H1 (cell line): ENCODE data around the gene GLS2. TPM values are rescaled to one million over a fixed set of nuclear protein-coding genes. Genes with fewer than 3 reads are reported as not detected.

Source experiments
- CTCF ChIA-PET: fragments of 300-600 bp; sonication (Branson Sonifier 250); formaldehyde crosslinking; loops from one replicate; lab custom pipeline; 2021; ENCODE audit not compliant: partially characterized antibody; lab: Charles Lee
- POLR2A ChIA-PET: fragments of 300-600 bp; sonication (Branson Sonifier 250); formaldehyde crosslinking; loops from one replicate; lab custom pipeline; 2021; ENCODE audit warnings: inconsistent platforms; ENCODE audit not compliant: partially characterized antibody; lab: Charles Lee
- DNase-seq, 2 experiments: peaks; one replicate each; pipeline versions ENCODE4 v3.0.0 to v3.0.0-alpha.2; 2010 to 2022; ENCODE audit warnings: low spot score in 2 of 2, low read depth in 1 of 2, mixed read lengths in 1 of 2
- FAIRE-seq: peaks from 2 replicates; lab custom pipeline; 2011; peaks lifted over from hg19 to GRCh38; lab: Jason Lieb, UNC
- H2AFZ ChIP-seq: 2 replicates; pipeline ENCODE4 v1.8.1; 2012; ENCODE audit warnings: low read length, inconsistent platforms
- H2AK5ac ChIP-seq: 2 replicates; pipeline ENCODE4 v1.6.1; 2013; ENCODE audit warnings: low read depth, low read length
- H2BK120ac ChIP-seq: replicated peaks from 2 replicates; pipeline ENCODE3; 2013; ENCODE audit warnings: low read depth, low read length, inconsistent platforms
- H2BK12ac ChIP-seq: 2 replicates; pipeline ENCODE4 v1.6.1; 2013; ENCODE audit warnings: low read depth, low read length
- H2BK15ac ChIP-seq: 2 replicates; pipeline ENCODE4 v1.6.1; 2013; ENCODE audit warnings: low read length
- H2BK20ac ChIP-seq: 2 replicates; pipeline ENCODE4 v1.6.1; 2013; ENCODE audit warnings: low read length
- H2BK5ac ChIP-seq: 2 replicates; pipeline ENCODE4 v1.6.1; 2013; ENCODE audit warnings: low read depth, low read length
- H3K14ac ChIP-seq: 2 replicates; pipeline ENCODE4 v1.6.1; 2013; ENCODE audit warnings: inconsistent platforms; ENCODE audit not compliant: insufficient read length
- H3K18ac ChIP-seq: 2 replicates; pipeline ENCODE4 v1.6.1; 2013; ENCODE audit warnings: low read length; ENCODE audit errors: extremely low read depth
- H3K23ac ChIP-seq: 2 replicates; pipeline ENCODE4 v1.6.1; 2013; ENCODE audit warnings: inconsistent platforms; ENCODE audit not compliant: insufficient read length
- H3K23me2 ChIP-seq: 2 replicates; pipeline ENCODE4 v1.6.1; 2013; ENCODE audit warnings: low read depth, low read length
- H3K27ac ChIP-seq: 2 replicates; pipeline ENCODE4 v1.6.1; 2011; ENCODE audit warnings: low read depth, low read length, inconsistent platforms
- H3K27me3 ChIP-seq, 4 experiments: replicated peaks in 1 of 4; 1 replicate in 1 of 4; 2 replicates in 3 of 4; pipeline versions ENCODE4 v1.6.1 to v1.8.1; 2011 to 2013; ENCODE audit warnings: low read length in 3 of 4, mild to moderate bottlenecking in 3 of 4, inconsistent platforms in 2 of 4, mixed read lengths in 2 of 4, moderate library complexity in 1 of 4; ENCODE audit not compliant: control insufficient read depth in 3 of 4, insufficient read depth in 3 of 4; ENCODE audit errors: extremely low read depth in 1 of 4
- H3K36me3 ChIP-seq, 4 experiments: 2 replicates each; pipeline versions ENCODE4 v1.6.1 to v1.8.1; 2011 to 2013; ENCODE audit warnings: mild to moderate bottlenecking in 4 of 4, low read length in 3 of 4, moderate library complexity in 2 of 4, control low read depth in 1 of 4, inconsistent platforms in 1 of 4; ENCODE audit not compliant: insufficient read depth in 4 of 4, control insufficient read depth in 2 of 4
- H3K4ac ChIP-seq: replicated peaks from 2 replicates; pipeline ENCODE3; 2013; ENCODE audit warnings: low read length, low read depth, mixed read lengths, inconsistent platforms; ENCODE audit not compliant: insufficient read length
- H3K4me1 ChIP-seq, 4 experiments: replicated peaks in 1 of 4; 1 replicate in 1 of 4; 2 replicates in 3 of 4; pipeline versions ENCODE4 v1.6.1 to v1.8.1; 2011 to 2013; ENCODE audit warnings: low read length in 3 of 4, inconsistent platforms in 2 of 4, mixed read lengths in 1 of 4; ENCODE audit not compliant: insufficient read depth in 4 of 4, control insufficient read depth in 3 of 4
- H3K4me2 ChIP-seq, 2 experiments: 2 replicates each; pipeline versions ENCODE4 v1.6.1 to v1.8.1; 2011 to 2013; ENCODE audit warnings: low read depth in 2 of 2, low read length in 2 of 2, control low read depth in 1 of 2, inconsistent platforms in 1 of 2, mild to moderate bottlenecking in 1 of 2; ENCODE audit not compliant: insufficient read depth in 1 of 2
- H3K4me3 ChIP-seq, 4 experiments: fragments of 200-600, 300-600 bp in 1 of 4; sonication (generic), shearing (Covaris generic), sonication (Bioruptor Twin) in 1 of 4; 2 replicates each; pipeline versions ENCODE4 v1.5.1 to v1.8.1; 2011 to 2016; ENCODE audit warnings: low read length in 4 of 4, low read depth in 3 of 4, control low read depth in 2 of 4, inconsistent platforms in 2 of 4, mild to moderate bottlenecking in 2 of 4, mixed read lengths in 1 of 4, moderate library complexity in 1 of 4; ENCODE audit not compliant: insufficient read depth in 2 of 4; ENCODE audit errors: extremely low read depth in 1 of 4
- H3K56ac ChIP-seq: replicated peaks from 2 replicates; pipeline ENCODE3; 2013; ENCODE audit warnings: low read depth, mild to moderate bottlenecking, mixed read lengths, low read length, inconsistent platforms; ENCODE audit not compliant: insufficient read length
- H3K79me1 ChIP-seq: 2 replicates; pipeline ENCODE4 v1.6.1; 2013; ENCODE audit warnings: low read depth, low read length, control low read depth
- H3K79me2 ChIP-seq, 2 experiments: 2 replicates each; pipeline versions ENCODE4 v1.6.1 to v1.8.1; 2012 to 2013; ENCODE audit warnings: low read length in 2 of 2, mild to moderate bottlenecking in 2 of 2, inconsistent platforms in 1 of 2; ENCODE audit not compliant: insufficient read depth in 2 of 2, control insufficient read depth in 1 of 2
- H3K9ac ChIP-seq, 4 experiments: replicated peaks in 1 of 4; 1 replicate in 1 of 4; 2 replicates in 3 of 4; pipeline versions ENCODE4 v1.6.1 to v1.8.1; 2011 to 2013; ENCODE audit warnings: low read depth in 3 of 4, low read length in 3 of 4, control low read depth in 2 of 4, mild to moderate bottlenecking in 2 of 4, moderate library complexity in 2 of 4, inconsistent platforms in 1 of 4; ENCODE audit errors: extremely low read depth in 1 of 4
- H3K9me3 ChIP-seq, 2 experiments: 2 replicates each; pipeline versions ENCODE4 v1.6.1 to v1.8.1; 2012 to 2013; ENCODE audit warnings: mild to moderate bottlenecking in 2 of 2, moderate library complexity in 2 of 2, control low read depth in 1 of 2, inconsistent platforms in 1 of 2, low read depth in 1 of 2, low read length in 1 of 2, mixed read lengths in 1 of 2; ENCODE audit not compliant: insufficient read depth in 2 of 2
- H4K20me1 ChIP-seq, 2 experiments: replicated peaks in 1 of 2; 2 replicates each; pipeline versions ENCODE3 to v1.8.1; 2011 to 2013; ENCODE audit warnings: inconsistent platforms in 2 of 2, low read length in 2 of 2, mild to moderate bottlenecking in 1 of 2; ENCODE audit not compliant: insufficient read depth in 2 of 2, control insufficient read depth in 1 of 2
- H4K5ac ChIP-seq: 2 replicates; pipeline ENCODE4 v1.6.1; 2013; ENCODE audit warnings: low read length, low read depth, mixed read lengths, inconsistent platforms; ENCODE audit not compliant: insufficient read length
- H4K8ac ChIP-seq: 2 replicates; pipeline ENCODE4 v1.8.0; 2013; ENCODE audit warnings: mild to moderate bottlenecking, moderate library complexity, low read length, inconsistent platforms; ENCODE audit not compliant: insufficient read depth; ENCODE audit errors: extremely low read depth
- H4K91ac ChIP-seq: replicated peaks from 2 replicates; pipeline ENCODE3; 2013; ENCODE audit warnings: low read length, mixed read lengths, inconsistent platforms; ENCODE audit not compliant: insufficient read length
- CREB1 ChIP-seq: IDR thresholded peaks from 2 replicates; pipeline ENCODE4 v1.6.1; 2012; ENCODE audit warnings: inconsistent platforms
- GABPA ChIP-seq: IDR thresholded peaks from 2 replicates; pipeline ENCODE4 v1.6.1; 2011; ENCODE audit warnings: mild to moderate bottlenecking, low read length, moderate library complexity, borderline replicate concordance; ENCODE audit not compliant: insufficient read depth
- NANOG ChIP-seq: IDR thresholded peaks from 2 replicates; pipeline ENCODE4 v1.6.1; 2011; ENCODE audit warnings: low read length, low read depth, mild to moderate bottlenecking, inconsistent platforms; ENCODE audit not compliant: insufficient read depth, poor library complexity, severe bottlenecking
- NRF1 ChIP-seq: IDR thresholded peaks from 2 replicates; pipeline ENCODE4 v1.6.1; 2011; ENCODE audit warnings: mild to moderate bottlenecking, low read depth, low read length, improper control_type of control experiment
- RXRA ChIP-seq: IDR thresholded peaks from 2 replicates; pipeline ENCODE4 v1.6.1; 2011; ENCODE audit warnings: low read depth, mild to moderate bottlenecking, low read length, moderate library complexity; ENCODE audit not compliant: insufficient read depth
- SAP30 ChIP-seq: fragments of 300-600 bp; sonication (generic); IDR thresholded peaks from 2 replicates; pipeline ENCODE4 v1.7.1; 2012; ENCODE audit warnings: low read length, moderate library complexity, mild to moderate bottlenecking, inconsistent platforms; ENCODE audit not compliant: insufficient read depth, insufficient replicate concordance
- SUZ12 ChIP-seq: fragments of 200-600 bp; sonication (generic); IDR thresholded peaks from 2 replicates; pipeline ENCODE4 v1.6.1; 2012; ENCODE audit warnings: mild to moderate bottlenecking, inconsistent platforms, low read length, moderate library complexity, mixed read lengths
- ZNF274 ChIP-seq: IDR thresholded peaks from 2 replicates; pipeline ENCODE4 v1.7.0; 2012; ENCODE audit warnings: low read length, borderline replicate concordance; ENCODE audit errors: extremely low read depth
- WGBS, 2 experiments: shearing (Covaris generic) in 1 of 2; methylation state at CpG; one replicate each; pipeline versions ENCODE4 v1.1.6 to v1.1.7; 2013 to 2015; ENCODE audit warnings: low lambda C conversion rate in 2 of 2, mixed read lengths in 2 of 2, inconsistent platforms in 1 of 2, low coverage in 1 of 2, missing lambda C conversion rate in 1 of 2; ENCODE audit not compliant: insufficient replicate concordance in 2 of 2, insufficient coverage in 1 of 2, insufficient read length in 1 of 2; ENCODE audit errors: extremely low coverage in 1 of 2, missing lambda C conversion rate in 1 of 2; 5-methylcytosine and 5-hydroxymethylcytosine counted together
- polyA plus RNA-seq, 7 experiments: library from polyadenylated mRNA; depleted of rRNA in 3 of 7; stranded (reverse) in 5 of 7; unstranded in 2 of 7; fragments of >200 nt in 5 of 7; fragments of 200-250 nt in 2 of 7; gene quantifications; 1 replicate in 5 of 7; 2 replicates in 1 of 7; 4 replicates in 1 of 7; pipeline versions ENCODE4 v1.2.1 to v1.2.3, GENCODE V29; 2011 to 2013; ENCODE audit warnings: missing spikeins in 2 of 7, mixed read lengths in 2 of 7
- total RNA-seq: library from RNA; stranded (reverse); fragmentation: NEBNext Ultra II Directional; extraction: Animal tissue kit (Norgen Biotek cat#: 25700); gene quantifications from 2 replicates; pipeline ENCODE4 v1.2.1, GENCODE V29; 2021
- TF ChIP-seq, protein P1 (sequence below): IDR thresholded peaks from 2 replicates; pipeline ENCODE4 v1.6.1; 2011; ENCODE audit warnings: low read depth, mild to moderate bottlenecking, low read length; ENCODE audit not compliant: insufficient read depth
- TF ChIP-seq, protein P2 (sequence below), 3 experiments: IDR thresholded peaks; 1 replicate in 2 of 3; 2 replicates in 1 of 3; pipeline versions ENCODE4 v1.5.1 to v1.6.1; 2011; ENCODE audit warnings: low read length in 3 of 3, mild to moderate bottlenecking in 3 of 3, inconsistent platforms in 2 of 3, low read depth in 1 of 3, moderate library complexity in 1 of 3; ENCODE audit not compliant: insufficient read depth in 1 of 3; ENCODE audit errors: control extremely low read depth in 1 of 3

GLS2 gene
- total and polyA plus RNA-seq, 2 of the 8 experiments (the other 6 are each of a cell fraction or from before 2014, with no cell fraction given) = 14.5 to 20.1 TPM

DNA sequence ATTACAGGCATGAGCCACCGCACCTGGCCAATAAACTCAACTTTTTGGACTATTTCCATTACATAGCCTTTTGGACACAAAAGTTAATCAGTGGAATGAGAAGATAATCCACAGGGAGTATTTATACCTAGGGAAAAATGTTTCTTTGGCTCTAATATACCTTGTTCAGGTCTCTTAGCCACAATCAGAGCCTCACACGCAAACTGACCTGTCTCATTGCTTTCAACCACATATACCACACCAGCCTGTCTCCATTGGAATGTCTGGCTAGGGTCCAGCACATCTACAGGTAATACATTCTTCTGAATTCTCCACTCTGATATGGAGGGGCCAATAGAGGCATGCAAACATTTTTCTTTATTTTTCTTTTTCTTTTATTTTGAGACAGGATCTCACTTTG is 29.9 kb upstream of the GLS2 start:
- no peak overlapping the region for H3K4ac ChIP-seq
- H2AK5ac ChIP-seq = no peak overlapping the region
- no peak overlapping the region for H4K91ac ChIP-seq
- no peak overlapping the region for H3K23ac ChIP-seq
- no peaks in the 10 kb centered on the region for H3K36me3 ChIP-seq
- H3K79me1 ChIP-seq = no peaks in the 10 kb centered on the region
- no peak overlapping the region for H3K4me3 ChIP-seq
- no peak overlapping the region for H3K14ac ChIP-seq
- H3K27me3 ChIP-seq = no peaks in the 10 kb centered on the region
- ChIA-PET CTCF (interaction anchor here (1.3 to 16.9 kb wide), 5 partner anchors 9 to 99 kb away, joined by 3 to 279 read pairs (median 3); no protein-coding TSS in a partner anchor), POLR2A (interaction anchor here (1.3 kb wide), 1 partner anchor 74 kb away, joined by 4 read pairs; no protein-coding TSS in a partner anchor)
- H4K5ac ChIP-seq = no peak overlapping the region
- no peak overlapping the region for H3K56ac ChIP-seq
- H3K27ac ChIP-seq = no peak overlapping the region
- H2AFZ ChIP-seq = no peak overlapping the region
- 92% methylated on average over 2 of the region's 2 CpGs; no CpG with 5 or more reads in 1 of the 2 experiments for WGBS, 2 experiments
- no peak overlapping the region; the same call in 1 of the 2 replicates for H2BK20ac ChIP-seq
- no peak for FAIRE-seq
- DNase-seq = no peak
- no peaks in the 10 kb centered on the region for H4K20me1 ChIP-seq
- H3K4me1 ChIP-seq = no peaks in the 10 kb centered on the region
- no peak overlapping the region for H3K4me2 ChIP-seq
- no peaks in the 10 kb centered on the region for H3K9me3 ChIP-seq
- H3K9ac ChIP-seq = no peak overlapping the region
- H3K23me2 ChIP-seq = peaks cover 3% of the 10 kb centered on the region; the same call in 1 of the 2 replicates
- H2BK120ac ChIP-seq = no peak overlapping the region
- no peak overlapping the region for H2BK5ac ChIP-seq
- H4K8ac ChIP-seq = no peak overlapping the region
- no peak overlapping the region for H3K18ac ChIP-seq
- no peak overlapping the region for H2BK12ac ChIP-seq
- H3K79me2 ChIP-seq = peaks cover 0 to 3% of the 10 kb centered on the region in 2 experiments; a peak in 2 of 4 replicates
- H2BK15ac ChIP-seq = no peak overlapping the region
- TF ChIP-seq NANOG (no peak), ZNF274 (no peak), SAP30 (no peak), RXRA (no peak), SUZ12 (no peak), NRF1 (no peak), CREB1 (no peak), GABPA (no peak)
- TF ChIP-seq, protein P1, sequence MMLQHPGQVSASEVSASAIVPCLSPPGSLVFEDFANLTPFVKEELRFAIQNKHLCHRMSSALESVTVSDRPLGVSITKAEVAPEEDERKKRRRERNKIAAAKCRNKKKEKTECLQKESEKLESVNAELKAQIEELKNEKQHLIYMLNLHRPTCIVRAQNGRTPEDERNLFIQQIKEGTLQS = no peak
- TF ChIP-seq, protein P2, sequence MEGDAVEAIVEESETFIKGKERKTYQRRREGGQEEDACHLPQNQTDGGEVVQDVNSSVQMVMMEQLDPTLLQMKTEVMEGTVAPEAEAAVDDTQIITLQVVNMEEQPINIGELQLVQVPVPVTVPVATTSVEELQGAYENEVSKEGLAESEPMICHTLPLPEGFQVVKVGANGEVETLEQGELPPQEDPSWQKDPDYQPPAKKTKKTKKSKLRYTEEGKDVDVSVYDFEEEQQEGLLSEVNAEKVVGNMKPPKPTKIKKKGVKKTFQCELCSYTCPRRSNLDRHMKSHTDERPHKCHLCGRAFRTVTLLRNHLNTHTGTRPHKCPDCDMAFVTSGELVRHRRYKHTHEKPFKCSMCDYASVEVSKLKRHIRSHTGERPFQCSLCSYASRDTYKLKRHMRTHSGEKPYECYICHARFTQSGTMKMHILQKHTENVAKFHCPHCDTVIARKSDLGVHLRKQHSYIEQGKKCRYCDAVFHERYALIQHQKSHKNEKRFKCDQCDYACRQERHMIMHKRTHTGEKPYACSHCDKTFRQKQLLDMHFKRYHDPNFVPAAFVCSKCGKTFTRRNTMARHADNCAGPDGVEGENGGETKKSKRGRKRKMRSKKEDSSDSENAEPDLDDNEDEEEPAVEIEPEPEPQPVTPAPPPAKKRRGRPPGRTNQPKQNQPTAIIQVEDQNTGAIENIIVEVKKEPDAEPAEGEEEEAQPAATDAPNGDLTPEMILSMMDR (IDR thresholded peaks at IDR 0.05; ENCODE audit: control extremely low read depth in 1 of 3, insufficient read depth in 1 of 3, low read depth in 1 of 3, low read length in 3 of 3) = no peak
